ENCODE data around the gene FAT4. TPM values are rescaled to one million over a fixed set of nuclear protein-coding genes. Genes with fewer than 3 reads are reported as not detected.

Gene FAT4
- total and polyA plus RNA-seq, 4 donors, result 1.1 to 105 (median 10.3) TPM

- ATAC-seq (ENCODE audit: insufficient read depth, low FRiP score), result no peak
- 85 to 87% methylated on average over 1 of the region's 1 CpG for WGBS, 2 donors
- Histone ChIP-seq H3K4me3 (no peak overlapping the region), H3K27ac (ENCODE audit: low read depth in 1 of 2, low read length in 1 of 2) (no peak overlapping the region), H3K36me3 (ENCODE audit: control insufficient read depth in 4 of 4, insufficient read depth in 4 of 4, low read length in 4 of 4) (no peaks in the 10 kb centered on the region), H3K9me3 (ENCODE audit: control insufficient read depth in 4 of 4, insufficient read depth in 3 of 4, low read length in 3 of 4) (no peaks in the 10 kb centered on the region), H3K27me3 (ENCODE audit: control insufficient read depth in 3 of 3, insufficient read depth in 3 of 3, low read length in 2 of 3) (no peaks in the 10 kb centered on the region), H3K9ac (ENCODE audit: insufficient read depth in 1 of 2, low read length in 2 of 2) (no peak overlapping the region), H3K4me1 (ENCODE audit: control insufficient read depth in 5 of 5, insufficient read depth in 5 of 5, low read length in 5 of 5) (no peaks in the 10 kb centered on the region)
- DNase-seq, result no peak
- TF ChIP-seq CTCF (IDR thresholded peaks at IDR 0.05; ENCODE audit: control extremely low read depth, extremely low read depth), result no peak
Measured at GRCh38 chr4:125276811-125277210, 37.9 kb upstream of the FAT4 start.

- TF ChIP-seq CTCF (IDR thresholded peaks at IDR 0.05; ENCODE audit: control extremely low read depth, extremely low read depth), result no peak
- DNase-seq (no peak), ATAC-seq (ENCODE audit: insufficient read depth, low FRiP score) (no peak)
- Histone ChIP-seq H3K27ac (ENCODE audit: low read depth in 1 of 2, low read length in 1 of 2) (no peak overlapping the region), H3K9me3 (ENCODE audit: control insufficient read depth in 4 of 4, insufficient read depth in 3 of 4, low read length in 3 of 4) (no peaks in the 10 kb centered on the region), H3K27me3 (ENCODE audit: control insufficient read depth in 3 of 3, insufficient read depth in 3 of 3, low read length in 2 of 3) (no peaks in the 10 kb centered on the region), H3K9ac (ENCODE audit: insufficient read depth in 1 of 2, low read length in 2 of 2) (no peak overlapping the region), H3K36me3 (ENCODE audit: control insufficient read depth in 4 of 4, insufficient read depth in 4 of 4, low read length in 4 of 4) (no peaks in the 10 kb centered on the region), H3K4me3 (no peak overlapping the region), H3K4me1 (ENCODE audit: control insufficient read depth in 5 of 5, insufficient read depth in 5 of 5, low read length in 5 of 5) (no peaks in the 10 kb centered on the region)
- 62 to 80% methylated on average over 3 of the region's 3 CpGs for WGBS, 2 donors
Measured at GRCh38 chr4:125277790-125278189, 37.0 kb upstream of the FAT4 start.

- H3K27ac ChIP-seq (ENCODE audit: low read depth in 1 of 2, low read length in 1 of 2), result no peak overlapping the region
- peaks cover 0 to 5% (median 0%) of the 10 kb centered on the region in 5 donors for H3K4me1 ChIP-seq (ENCODE audit: control insufficient read depth in 5 of 5, insufficient read depth in 5 of 5, low read length in 5 of 5)
- H3K27me3 ChIP-seq (ENCODE audit: control insufficient read depth in 3 of 3, insufficient read depth in 3 of 3, low read length in 2 of 3), result no peaks in the 10 kb centered on the region
- WGBS, 2 donors, result 94 to 97% methylated on average over 31 to 34 of the region's 34 CpGs
- no peaks in the 10 kb centered on the region for H3K9me3 ChIP-seq (ENCODE audit: control insufficient read depth in 4 of 4, insufficient read depth in 3 of 4, low read length in 3 of 4)
- DNase-seq, result no peak
- H3K4me3 ChIP-seq, result no peak overlapping the region
- TF ChIP-seq CTCF (IDR thresholded peaks at IDR 0.05; ENCODE audit: control extremely low read depth, extremely low read depth), result no peak
- no peaks in the 10 kb centered on the region for H3K36me3 ChIP-seq (ENCODE audit: control insufficient read depth in 4 of 4, insufficient read depth in 4 of 4, low read length in 4 of 4)
- H3K9ac ChIP-seq (ENCODE audit: insufficient read depth in 1 of 2, low read length in 2 of 2), result no peak overlapping the region
- ATAC-seq (ENCODE audit: insufficient read depth, low FRiP score), result no peak
Measured at GRCh38 chr4:125280892-125281403, 33.8 kb upstream of the FAT4 start.

GRCh38 chr4:125283707-125284279 lies 31.0 kb upstream of the FAT4 start:
- no peak for ATAC-seq (ENCODE audit: insufficient read depth, low FRiP score)
- WGBS, 2 donors, result 2% methylated on average over 4 of the region's 4 CpGs

More at GRCh38 chr4:125283707-125284279, 31.0 kb upstream of the FAT4 start:
- Histone ChIP-seq H3K4me1 (ENCODE audit: control insufficient read depth in 5 of 5, insufficient read depth in 5 of 5, low read length in 5 of 5) (peaks cover 0 to 5% (median 0%) of the 10 kb centered on the region in 5 donors), H3K9me3 (ENCODE audit: control insufficient read depth in 4 of 4, insufficient read depth in 3 of 4, low read length in 3 of 4) (no peaks in the 10 kb centered on the region), H3K36me3 (ENCODE audit: control insufficient read depth in 4 of 4, insufficient read depth in 4 of 4, low read length in 4 of 4) (no peaks in the 10 kb centered on the region), H3K9ac (ENCODE audit: insufficient read depth in 1 of 2, low read length in 2 of 2) (no peak overlapping the region), H3K27me3 (ENCODE audit: control insufficient read depth in 3 of 3, insufficient read depth in 3 of 3, low read length in 2 of 3) (no peaks in the 10 kb centered on the region), H3K27ac (ENCODE audit: low read depth in 1 of 2, low read length in 1 of 2) (no peak overlapping the region), H3K4me3 (no peak overlapping the region)
- peak in 2 of 3 donors; percentile 43 to 62 for DNase-seq
- peak; percentile 19 for TF ChIP-seq CTCF (IDR thresholded peaks at IDR 0.05; ENCODE audit: control extremely low read depth, extremely low read depth)
